Astrocyte of the cerebellum (primary cell): Measurements from ENCODE around the gene SLC45A3.

Experiments
- DNase-seq: peaks from one replicate; pipeline ENCODE4 v3.0.0-alpha.2; 2011; ENCODE audit warnings: low read depth
- H3K4me3 ChIP-seq: 2 replicates; pipeline ENCODE4 v1.5.1; 2011; ENCODE audit warnings: mild to moderate bottlenecking, low read depth, low read length, moderate library complexity
- CTCF ChIP-seq: IDR thresholded peaks from 2 replicates; pipeline ENCODE4 v1.5.1; 2012; ENCODE audit warnings: low read length, low read depth, moderate library complexity, mild to moderate bottlenecking; ENCODE audit errors: missing control alignments
- in situ Hi-C: cut with HindIII; loops from 2 replicates; pipeline ENCODE4 v1.10.0; 2017; ENCODE audit warnings: low sequenced_read_pairs

Gene SLC45A3

DNA sequence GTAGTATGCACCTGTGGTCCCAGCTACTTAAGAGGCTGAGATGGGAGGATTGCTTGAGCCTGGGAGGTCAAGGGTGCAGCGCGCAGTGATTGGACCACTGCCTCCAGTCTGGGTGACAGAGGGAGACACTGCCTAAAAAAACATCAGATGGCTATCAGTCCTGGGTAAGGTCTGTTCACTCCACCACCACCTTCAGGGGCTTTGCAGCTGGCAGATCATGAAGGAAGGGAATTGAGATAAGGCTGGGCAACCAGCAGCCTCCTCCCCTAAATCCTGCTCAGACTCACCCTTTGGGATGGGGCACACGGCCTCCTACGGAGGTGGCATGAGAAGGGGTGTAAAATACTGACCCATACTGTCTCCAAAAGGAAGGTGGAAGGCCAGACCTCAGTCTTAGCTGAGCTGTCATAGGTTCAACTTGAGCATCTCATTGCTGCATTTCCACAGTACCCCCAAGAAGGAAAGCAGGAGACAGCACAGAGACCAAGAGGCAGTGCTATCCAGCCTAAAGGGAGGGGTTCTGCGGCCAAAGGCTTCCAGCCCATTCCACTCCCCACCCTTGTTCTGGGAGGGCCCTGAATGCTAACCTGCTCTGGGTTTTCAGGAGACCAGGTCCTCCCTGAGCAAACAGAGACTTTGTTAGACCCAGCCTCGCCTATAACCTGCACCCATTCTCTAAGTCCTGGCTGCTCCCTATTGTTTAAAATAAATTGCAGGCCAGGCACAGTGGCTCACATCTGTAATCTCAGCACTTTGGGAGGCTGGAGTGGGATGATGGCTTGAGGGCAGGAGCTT is 13.7 kb downstream of the SLC45A3 start:
- DNase-seq, result no peak
- no peak overlapping the region for H3K4me3 ChIP-seq
- in situ Hi-C loops, result no loop called here
- no peak for TF ChIP-seq CTCF

DNA sequence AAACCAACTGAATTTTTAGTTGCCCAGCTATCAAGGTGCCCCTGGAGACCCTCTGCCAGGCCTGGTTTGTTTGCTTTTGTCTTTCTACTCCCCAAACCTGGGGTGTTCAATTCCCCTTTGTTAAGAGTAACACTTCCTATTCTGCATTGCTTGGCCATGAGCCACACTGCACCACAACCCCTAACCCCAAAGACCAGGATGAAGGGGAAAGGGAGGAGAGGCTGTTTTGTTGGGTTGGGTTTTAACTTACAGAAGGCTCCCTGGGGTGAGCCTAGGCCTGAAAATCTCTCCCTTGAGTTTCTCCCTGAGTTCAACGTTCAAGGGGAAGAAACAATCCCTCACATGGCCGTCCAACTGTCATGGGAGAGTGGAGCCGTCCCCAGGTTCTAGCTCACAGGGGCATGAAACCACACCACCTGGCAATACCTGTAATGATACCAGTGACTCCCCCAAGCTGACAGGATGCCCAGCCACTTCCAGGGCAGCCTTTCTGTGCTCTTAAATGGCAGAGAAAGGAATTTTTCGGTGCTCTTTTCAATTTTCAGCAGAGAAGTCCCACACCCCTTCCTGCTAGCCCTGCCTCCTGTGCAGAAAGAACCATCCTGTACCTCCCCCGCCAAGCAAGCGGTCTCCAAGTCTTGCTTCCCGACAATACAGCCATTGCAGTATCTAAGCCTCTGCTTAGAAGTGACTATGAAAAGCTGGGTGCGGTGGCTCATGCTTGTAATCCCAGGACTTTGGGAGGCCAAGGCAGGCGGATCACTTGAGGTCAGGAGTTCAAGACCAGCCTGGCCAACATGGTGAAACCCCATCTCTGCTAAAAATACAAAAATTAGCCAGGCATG is 14.9 kb downstream of the SLC45A3 start:
- in situ Hi-C loops, result no loop called here
- no peak for DNase-seq
- no peak for TF ChIP-seq CTCF

GRCh38 chr1:205664399-205665017 is 15.8 kb downstream of the SLC45A3 start:
- DNase-seq, result no peak
- no peak overlapping the region for H3K4me3 ChIP-seq
- in situ Hi-C loops, result loop anchor here (5.0 kb wide), 1 partner anchor 48 kb away; no protein-coding TSS in a partner anchor
- TF ChIP-seq CTCF, result no peak

More for the DNA sequence above, 14.9 kb downstream of the SLC45A3 start:
- H3K4me3 ChIP-seq, result no peak overlapping the region

- DNase-seq, result no peak
- TF ChIP-seq CTCF, result no peak
- in situ Hi-C loops, result loop anchor here (5.0 kb wide), 1 partner anchor 49 kb away; no protein-coding TSS in a partner anchor
- H3K4me3 ChIP-seq, result no peak overlapping the region
These were observed 16.9 kb downstream of the SLC45A3 start for GRCh38 chr1:205663286-205663936.

GRCh38 chr1:205662791-205663190 is 17.5 kb downstream of the SLC45A3 start:
- H3K4me3 ChIP-seq, result no peak overlapping the region
- TF ChIP-seq CTCF, result no peak
- in situ Hi-C loops, result loop anchor here (5.0 kb wide), 1 partner anchor 50 kb away; no protein-coding TSS in a partner anchor
- no peak for DNase-seq
